K562 (cell line): Measurements from ENCODE around the gene SAPCD1. TPM values are rescaled to one million over a fixed set of nuclear protein-coding genes. Genes with fewer than 3 reads are reported as not detected.

ENCODE experiments used
- CHD7 ChIP-seq: fragments of 200-600 bp; sonication (generic); IDR thresholded peaks from one replicate; pipeline ENCODE4 v1.6.1; 2012; ENCODE audit warnings: mild to moderate bottlenecking, low read depth, low read length, inconsistent platforms
- DEAF1 ChIP-seq: fragments of 450-650 bp; formaldehyde crosslinking; IDR thresholded peaks from 2 replicates; pipeline ENCODE4 v1.4.0; 2020; ENCODE audit warnings: mild to moderate bottlenecking, moderate library complexity
- ELK3 ChIP-seq: fragments of 450-650 bp; formaldehyde crosslinking; IDR thresholded peaks from 2 replicates; pipeline ENCODE4 v1.4.0; 2020; ENCODE audit warnings: mild to moderate bottlenecking
- EWSR1 ChIP-seq: fragments of 450-650 bp; IDR thresholded peaks from 2 replicates; pipeline ENCODE4 v1.6.1; 2018; ENCODE audit warnings: borderline replicate concordance, mild to moderate bottlenecking, low read depth, moderate library complexity; ENCODE audit not compliant: partially characterized antibody
- HBP1 ChIP-seq: fragments of 450-650 bp; formaldehyde crosslinking; IDR thresholded peaks from 2 replicates; pipeline ENCODE4 v1.4.0; 2022; ENCODE audit warnings: missing genetic modification characterization
- SIRT6 ChIP-seq: IDR thresholded peaks from one replicate; pipeline ENCODE4 v1.6.1; 2012; ENCODE audit warnings: low read depth, mild to moderate bottlenecking, control low read depth, inconsistent platforms, low read length, moderate library complexity
- SRSF9 ChIP-seq: fragments of 200-400 bp; formaldehyde crosslinking; IDR thresholded peaks from 2 replicates; pipeline ENCODE4 v1.6.1; 2017; ENCODE audit warnings: low read depth, low read length, borderline replicate concordance
- USF2 ChIP-seq: sonication (generic); formaldehyde crosslinking; IDR thresholded peaks from 2 replicates; pipeline ENCODE4 v1.5.0; 2020; ENCODE audit warnings: missing genetic modification reagents
- ZKSCAN1 ChIP-seq: fragments of 150-350 bp; IDR thresholded peaks from 2 replicates; pipeline ENCODE4 v1.6.1; 2016; ENCODE audit warnings: low read depth, low read length
- polyA plus RNA-seq, 8 experiments: library from polyadenylated mRNA; depleted of rRNA in 4 of 8; stranded (reverse) in 5 of 8; unstranded in 3 of 8; fragments of >200 nt; fragmentation: Nextera tagmentation in 2 of 8; fragmentation: Illumina TruSeq in 1 of 8; extraction: Ambion mirVana in 2 of 8; extraction: Trizol in 1 of 8; gene quantifications; 2 replicates each; pipeline versions ENCODE4 v1.2.1 to v1.2.3, GENCODE V29; 2011 to 2014; ENCODE audit warnings: inconsistent platforms in 1 of 8, missing spikeins in 1 of 8
- total RNA-seq, 7 experiments: library from RNA; depleted of rRNA in 6 of 7; stranded (reverse); fragments of >200 nt in 6 of 7; fragmentation: Illumina TruSeq in 2 of 7; extraction: Trizol in 2 of 7; gene quantifications; 2 replicates each; pipeline versions ENCODE4 v1.2.1 to v1.2.3, GENCODE V29; 2011 to 2021; ENCODE audit warnings: low replicate concordance in 1 of 7

Gene SAPCD1
- total and polyA plus RNA-seq, 9 of the 15 experiments (the other 6 are each of a cell fraction or from before 2014, with no cell fraction given): 2.6 to 30.2 (median 7.4) TPM

GRCh38 chr6:31806470-31807272, 44.2 kb downstream of the SAPCD1 start, which contains the start of gene LSM2 (continued):
- TF ChIP-seq HBP1 (0 out of 2 replicates have a peak, but pooled peaks have one; percentile 36), SIRT6 (no peak), ELK3 (CRISPR knock-in tag) (peak; percentile 71; the same call in 1 of the 2 replicates), DEAF1 (CRISPR knock-in tag) (peak; percentile 55; the same call in 1 of the 2 replicates), USF2 (CRISPR knock-in tag) (no peak), CHD7 (no peak), SRSF9 (no peak), ZKSCAN1 (peak; percentile 53), EWSR1 (no peak)
